ENCODE measurements around the gene METTL9. TPM values are rescaled to one million over a fixed set of nuclear protein-coding genes. Genes with fewer than 3 reads are reported as not detected.
"Not testable (repeated sequence)": the region's sequence is repeated elsewhere in the genome, so short reads cannot be mapped to it uniquely, and the experiment has no call there.

METTL9 gene
- polyA plus RNA-seq (ENCODE audit: insufficient read length in 4 of 4), result 100 to 1,000 TPM; 253 to 296 (median 276) TPM

- DNase-seq (ENCODE audit: low read depth in 4 of 4, low spot score in 3 of 4), result peak; percentile 90 to 93 (median 92)
Measured at GRCh38 chr16:21599122-21600030, at the start of gene METTL9. TSS of gene METTL9 (plus strand) at chr16:21599577. CDS start at chr16:21599734, 157 bp downstream.

GRCh38 chr16:21549975-21550374, 49.4 kb upstream of the METTL9 start:
- DNase-seq (ENCODE audit: low read depth in 4 of 4, low spot score in 3 of 4), result not testable (repeated sequence)

GRCh38 chr16:21550435-21550834, 48.9 kb upstream of the METTL9 start:
- DNase-seq (ENCODE audit: low read depth in 4 of 4, low spot score in 3 of 4), result not testable (repeated sequence)

- not testable (repeated sequence) for DNase-seq (ENCODE audit: low read depth in 4 of 4, low spot score in 3 of 4)
Measured at GRCh38 chr16:21551076-21551475, 48.3 kb upstream of the METTL9 start.

GRCh38 chr16:21551600-21551999, 47.8 kb upstream of the METTL9 start:
- DNase-seq (ENCODE audit: low read depth in 4 of 4, low spot score in 3 of 4), result not testable (repeated sequence)

DNA sequence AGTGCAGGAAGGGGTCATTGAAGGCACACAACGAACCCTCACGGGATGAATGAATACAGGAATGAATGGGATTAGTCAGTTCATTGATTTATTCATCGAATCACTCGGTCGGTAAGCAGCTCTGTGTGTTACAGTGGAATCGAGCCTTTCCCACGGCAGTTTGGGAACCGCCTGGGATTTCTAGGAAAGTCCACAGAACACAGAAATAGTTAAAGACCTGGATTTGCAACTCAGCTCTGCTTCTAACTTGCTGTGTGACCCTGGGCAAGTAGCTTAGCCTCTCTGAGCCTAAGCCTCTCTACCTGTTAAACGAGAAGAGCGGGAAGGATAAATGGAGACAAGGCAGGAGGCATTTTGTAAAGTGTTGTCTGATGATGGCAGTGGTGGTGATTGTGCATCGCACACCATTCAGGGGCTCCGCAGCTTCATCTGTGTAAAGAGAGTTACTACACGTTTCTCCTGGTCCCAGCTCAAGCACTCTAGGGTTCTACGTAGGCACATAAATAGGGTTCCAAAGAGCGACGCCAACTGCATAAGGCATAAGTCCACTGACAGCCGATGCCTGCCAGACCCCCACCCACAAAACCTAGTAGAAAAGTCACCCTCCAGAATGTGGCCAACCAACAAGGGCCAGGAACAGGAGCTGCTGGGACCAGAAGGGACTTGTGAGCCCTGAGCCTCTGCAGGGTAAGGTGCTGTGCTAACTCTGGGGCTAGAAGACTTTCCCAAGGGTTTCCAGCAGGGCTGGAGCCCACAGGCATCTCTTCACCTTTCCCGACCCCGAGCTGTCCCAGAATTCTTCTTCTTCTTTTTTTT, 45.7 kb upstream of the METTL9 start:
- DNase-seq (ENCODE audit: low read depth in 4 of 4, low spot score in 3 of 4), result not testable (repeated sequence)

GRCh38 chr16:21554795-21555585, 44.4 kb upstream of the METTL9 start:
- peak; percentile 40 to 78 (median 48) for DNase-seq (ENCODE audit: low read depth in 4 of 4, low spot score in 3 of 4)

DNA sequence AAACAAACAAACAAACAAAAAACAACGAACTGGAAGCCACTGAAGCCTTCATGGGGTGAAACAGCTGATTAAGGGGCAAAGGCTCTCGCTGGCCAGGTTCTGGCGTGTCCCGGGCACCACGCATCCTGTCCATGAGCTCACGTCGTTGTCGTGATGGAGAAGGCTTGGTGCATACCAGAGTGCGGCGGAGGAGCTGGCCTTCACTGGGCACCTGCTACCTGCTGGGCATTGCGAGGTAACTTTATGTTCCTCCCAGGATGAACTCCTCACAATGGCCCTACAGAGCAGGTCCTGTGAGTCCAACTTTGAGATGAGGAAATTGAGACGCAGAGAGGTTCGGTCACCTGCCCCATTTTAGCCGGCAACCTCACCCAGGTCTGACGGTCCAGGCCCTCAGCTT, 43.8 kb upstream of the METTL9 start:
- not testable (repeated sequence) for DNase-seq (ENCODE audit: low read depth in 4 of 4, low spot score in 3 of 4)

DNA sequence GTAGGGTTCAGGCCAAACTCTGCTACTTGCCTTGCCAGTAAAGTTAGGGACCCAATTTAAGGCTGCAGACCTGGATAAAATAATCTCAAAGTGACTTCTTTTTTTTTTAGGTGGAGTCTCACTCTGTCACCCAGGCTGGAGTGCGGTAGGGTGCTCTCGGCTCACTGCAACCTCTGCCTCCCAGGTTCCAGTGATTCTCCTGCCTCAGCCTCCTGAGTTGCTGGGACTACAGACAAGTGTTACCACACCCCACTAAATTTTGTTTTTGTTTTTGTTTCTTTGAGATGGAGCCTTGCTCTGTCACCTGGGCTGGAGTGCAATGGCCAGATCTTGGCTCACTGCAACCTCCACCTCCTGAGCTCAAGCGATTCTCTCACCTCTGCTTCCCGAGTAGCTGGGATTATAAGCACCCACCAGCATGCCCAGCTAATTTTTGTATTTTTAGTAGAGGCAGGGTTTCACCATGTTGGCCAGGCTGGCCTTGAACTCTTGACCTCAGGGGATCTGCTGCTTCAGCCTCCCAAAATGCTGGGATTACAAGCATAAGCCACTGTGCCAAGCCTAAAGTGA, 43.3 kb upstream of the METTL9 start:
- DNase-seq (ENCODE audit: low read depth in 4 of 4, low spot score in 3 of 4), result not testable (repeated sequence)

GRCh38 chr16:21556651-21557241, 42.6 kb upstream of the METTL9 start:
- DNase-seq (ENCODE audit: low read depth in 4 of 4, low spot score in 3 of 4), result not testable (repeated sequence)

- DNase-seq (ENCODE audit: low read depth in 4 of 4, low spot score in 3 of 4), result no peak
Measured at GRCh38 chr16:21560462-21560861, 38.9 kb upstream of the METTL9 start.

- no peak for DNase-seq (ENCODE audit: low read depth in 4 of 4, low spot score in 3 of 4)
Measured at GRCh38 chr16:21563676-21564075, 35.7 kb upstream of the METTL9 start.

DNA sequence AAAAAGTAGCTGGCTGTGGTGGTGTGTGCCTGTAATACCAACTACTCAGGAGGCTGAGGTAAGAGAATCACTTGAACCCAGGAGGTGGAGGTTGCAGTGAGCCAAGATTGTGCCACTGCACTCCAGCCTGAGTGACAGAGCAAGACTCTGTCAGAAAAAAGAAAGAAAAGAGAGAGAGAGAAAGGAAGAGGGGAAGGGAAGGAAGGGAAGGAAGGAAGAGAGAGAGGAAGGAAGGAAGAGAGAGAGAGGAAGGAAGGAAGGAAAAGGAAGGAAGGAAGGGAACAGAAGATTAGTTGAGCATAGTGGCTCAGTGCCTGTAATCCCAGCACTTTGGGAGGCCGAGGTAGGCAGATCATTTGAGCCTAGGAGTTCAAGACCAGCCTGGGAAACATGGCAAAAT, 35.0 kb upstream of the METTL9 start:
- DNase-seq (ENCODE audit: low read depth in 4 of 4, low spot score in 3 of 4), result not testable (repeated sequence)

DNA sequence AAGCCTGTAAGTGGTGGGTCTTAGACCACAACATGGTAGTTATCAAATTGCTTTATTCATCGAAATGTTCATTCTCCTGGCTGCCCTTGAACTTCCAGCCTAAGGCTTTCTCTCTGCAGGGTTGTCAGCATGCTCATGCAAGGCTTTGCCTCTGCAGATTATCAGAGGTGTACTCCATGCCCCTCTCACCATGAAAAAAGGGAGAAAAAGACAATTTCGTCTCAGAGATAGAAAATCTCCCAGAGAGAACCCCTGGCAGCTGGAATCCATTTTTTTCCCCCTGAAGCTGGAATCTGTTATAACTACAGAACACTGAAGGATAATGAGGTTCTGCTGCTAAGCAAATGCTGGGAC, 33.9 kb upstream of the METTL9 start:
- DNase-seq (ENCODE audit: low read depth in 4 of 4, low spot score in 3 of 4), result no peak

- no peak for DNase-seq (ENCODE audit: low read depth in 4 of 4, low spot score in 3 of 4)
Measured at GRCh38 chr16:21565861-21566669, 33.3 kb upstream of the METTL9 start.

GRCh38 chr16:21566891-21567414, 32.4 kb upstream of the METTL9 start:
- no peak for DNase-seq (ENCODE audit: low read depth in 4 of 4, low spot score in 3 of 4)

GRCh38 chr16:21567496-21567895, 31.9 kb upstream of the METTL9 start:
- DNase-seq (ENCODE audit: low read depth in 4 of 4, low spot score in 3 of 4), result not testable (repeated sequence)

DNA sequence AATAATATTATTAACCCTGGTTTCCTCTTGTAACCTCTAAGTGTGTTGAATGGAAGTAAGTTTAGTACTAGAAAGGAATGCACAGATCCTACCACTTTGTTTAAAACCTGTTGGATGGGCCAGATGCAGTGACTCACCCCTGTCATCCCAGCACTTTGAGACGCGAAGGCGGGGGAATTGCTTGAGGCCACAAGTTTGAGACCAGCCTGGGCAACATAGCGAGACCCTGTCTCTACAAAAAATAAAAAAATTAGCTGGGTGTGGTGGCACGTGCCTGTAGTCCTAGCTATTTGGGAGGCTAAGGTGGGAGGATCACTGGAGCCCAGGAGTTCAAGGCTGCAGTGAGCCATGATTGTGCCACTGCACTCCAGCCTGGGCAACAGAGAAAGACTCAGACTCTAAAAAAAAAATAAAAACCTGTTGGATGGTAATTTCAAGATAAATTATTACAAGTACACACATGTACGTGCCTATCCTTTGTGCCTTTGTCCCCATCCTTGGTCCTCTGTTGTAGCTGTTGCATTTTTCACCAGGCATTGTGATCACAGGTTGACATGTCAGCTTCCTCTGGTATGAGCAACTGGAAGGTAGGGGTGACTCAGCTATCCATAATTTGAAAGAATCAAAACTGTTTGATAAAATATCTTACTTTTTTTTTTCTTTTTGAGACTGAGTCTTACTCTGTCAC, 30.7 kb upstream of the METTL9 start:
- DNase-seq (ENCODE audit: low read depth in 4 of 4, low spot score in 3 of 4), result no peak

Data from right renal pelvis (tissue), 4 donors.